GM23248 (cell line): ENCODE measurements around the gene DCHS2.

Source experiments
- EZH2 ChIP-seq: fragments of 200-600 bp; sonication (generic); IDR thresholded peaks from 2 replicates; pipeline ENCODE4 v1.6.1; 2018; ENCODE audit warnings: antibody characterized with exemption, mild to moderate bottlenecking; ENCODE audit not compliant: insufficient read depth, poor library complexity, severe bottlenecking
- EZH2phosphoT487 ChIP-seq: fragments of 200-600 bp; sonication (generic); IDR thresholded peaks from 2 replicates; pipeline ENCODE4 v1.6.1; 2018; ENCODE audit warnings: antibody characterized with exemption, moderate library complexity, mild to moderate bottlenecking, low read depth; ENCODE audit not compliant: insufficient read depth

DNA sequence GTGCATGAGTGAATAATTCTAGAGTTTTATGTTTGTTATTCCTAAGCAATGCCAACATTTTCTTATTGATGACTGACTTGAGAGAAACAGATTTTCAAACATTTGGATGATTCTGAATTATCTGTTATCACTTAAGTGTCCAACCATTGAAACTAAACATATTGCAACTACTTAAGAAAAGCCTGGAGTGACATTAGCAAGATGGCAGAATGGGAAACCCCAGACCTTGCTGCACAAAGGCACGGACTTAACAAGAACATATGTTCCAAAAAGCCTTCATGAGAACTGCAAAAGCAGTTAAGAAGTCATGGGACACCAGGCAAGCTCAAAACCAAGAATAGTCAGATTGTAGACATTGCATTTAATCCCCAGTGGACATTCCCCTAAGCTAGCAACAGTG lies 215.1 kb downstream of the DCHS2 start:
- TF ChIP-seq EZH2: no peak
- no peak for TF ChIP-seq EZH2phosphoT487
